Stimulated activated CD8-positive, alpha-beta memory T cell treated with anti-CD3 and anti-CD28 coated beads, Interleukin-2, amount 100 ng/mL, for 1 hour (primary cell): ENCODE measurements around the gene MOV10L1.

Source experiments
- DNase-seq, 2 donors: peaks; one replicate each; pipeline ENCODE4 v3.0.0-alpha.2; 2020; ENCODE audit warnings: low read depth in 2 of 2

MOV10L1 gene

GRCh38 chr22:50188356-50188755 is 98.5 kb downstream of the MOV10L1 start:
- DNase-seq = no peak

- no peak for DNase-seq
Measured at GRCh38 chr22:50189184-50189848, 99.5 kb downstream of the MOV10L1 start.

GRCh38 chr22:50189849-50190181 is 100.0 kb downstream of the MOV10L1 start:
- no peak for DNase-seq

GRCh38 chr22:50190182-50190940 is 100.6 kb downstream of the MOV10L1 start:
- DNase-seq = peak; percentile 56 to 61

GRCh38 chr22:50190941-50191741 is 101.3 kb downstream of the MOV10L1 start:
- peak; percentile 64 to 68 for DNase-seq

- DNase-seq = no peak
Measured at GRCh38 chr22:50192436-50193204, 102.8 kb downstream of the MOV10L1 start.

- DNase-seq = no peak
Measured at GRCh38 chr22:50193621-50194020, 103.8 kb downstream of the MOV10L1 start.

GRCh38 chr22:50194037-50194805 is 104.4 kb downstream of the MOV10L1 start:
- no peak for DNase-seq

- no peak for DNase-seq
Measured at GRCh38 chr22:50196256-50196655, 106.5 kb downstream of the MOV10L1 start.

- DNase-seq = no peak
Measured at GRCh38 chr22:50197000-50197800, 107.4 kb downstream of the MOV10L1 start.

- no peak for DNase-seq
Measured at GRCh38 chr22:50197856-50198623, 108.2 kb downstream of the MOV10L1 start.

GRCh38 chr22:50198624-50199017 is 108.8 kb downstream of the MOV10L1 start:
- DNase-seq = no peak

GRCh38 chr22:50199251-50199721 is 109.5 kb downstream of the MOV10L1 start:
- DNase-seq = no peak

GRCh38 chr22:50199829-50200460 is 110.1 kb downstream of the MOV10L1 start:
- no peak for DNase-seq

GRCh38 chr22:50200461-50201190 is 110.8 kb downstream of the MOV10L1 start, which contains the start of gene SELENOO:
SELENOO (plus strand) TSS chr22:50201011; CDS start chr22:50201037, 26 bp downstream.
- DNase-seq = peak; percentile 78 to 86

GRCh38 chr22:50201191-50202129 is 111.7 kb downstream of the MOV10L1 start:
- DNase-seq = no peak

- no peak for DNase-seq
Measured at GRCh38 chr22:50202130-50202666, 112.4 kb downstream of the MOV10L1 start.
